HG02852 (cell line): ENCODE data around the gene BTRC.
A peak's percentile ranks its signal among the peaks of the same experiment; 100 is the strongest.

Experiments
- ATAC-seq: cut with Tn5 transposase; IDR thresholded peaks from one replicate; pipeline ENCODE4 v1.9.1; 2021; ENCODE audit warnings: mild to moderate bottlenecking, moderate library complexity; ENCODE audit not compliant: unreplicated experiment

The BTRC gene

DNA sequence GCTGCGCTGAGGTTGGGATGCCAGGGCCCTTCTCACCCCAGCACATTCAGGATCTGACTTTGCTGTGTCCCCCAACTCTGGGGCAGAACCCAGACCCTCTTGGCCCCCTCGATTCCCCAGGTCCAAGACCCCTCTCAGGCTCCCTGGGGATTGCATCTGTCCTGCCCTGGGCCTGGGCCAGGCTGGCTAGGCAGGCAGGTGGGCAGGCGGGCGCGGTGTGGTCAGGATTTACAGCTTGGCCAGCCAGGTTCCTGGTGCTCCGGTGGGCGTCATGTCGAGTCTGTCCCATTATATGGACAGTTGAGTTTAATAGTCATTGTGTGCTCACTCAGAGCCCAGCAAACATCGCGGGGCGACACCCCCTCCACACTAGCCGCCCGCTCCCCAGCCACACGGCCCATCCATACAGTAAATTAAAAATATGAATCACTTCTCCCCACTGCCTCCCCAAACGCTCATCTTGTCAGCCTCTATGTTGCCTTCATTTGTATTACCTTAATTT, 210.6 kb downstream of the BTRC start:
- ATAC-seq, result no peak

DNA sequence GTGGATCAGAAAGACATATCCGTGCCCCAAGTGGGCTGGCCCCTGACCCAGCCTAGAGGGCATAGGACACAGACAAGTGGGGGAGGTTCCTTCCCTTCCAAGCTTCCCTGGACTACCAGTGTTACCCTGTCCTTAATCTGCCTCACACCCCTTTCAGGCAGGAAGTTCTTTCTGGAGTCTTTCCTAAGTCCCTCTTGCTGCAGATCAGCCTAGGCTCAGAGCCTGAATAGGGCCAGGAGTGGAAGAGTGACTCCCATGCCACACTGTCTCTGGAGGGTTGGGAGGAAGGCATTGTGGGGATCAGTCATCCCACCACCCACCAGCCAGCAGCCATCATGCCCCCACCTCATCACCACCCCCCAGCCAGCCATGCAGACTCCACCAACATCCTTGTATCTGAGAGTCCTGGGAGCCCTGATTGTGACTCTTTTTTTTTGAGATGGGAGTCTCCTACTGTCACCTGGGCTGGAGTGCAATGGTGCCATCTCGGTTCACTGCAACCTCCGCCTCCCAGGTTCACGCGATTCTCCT, 211.5 kb downstream of the BTRC start:
- ATAC-seq, result no peak

DNA sequence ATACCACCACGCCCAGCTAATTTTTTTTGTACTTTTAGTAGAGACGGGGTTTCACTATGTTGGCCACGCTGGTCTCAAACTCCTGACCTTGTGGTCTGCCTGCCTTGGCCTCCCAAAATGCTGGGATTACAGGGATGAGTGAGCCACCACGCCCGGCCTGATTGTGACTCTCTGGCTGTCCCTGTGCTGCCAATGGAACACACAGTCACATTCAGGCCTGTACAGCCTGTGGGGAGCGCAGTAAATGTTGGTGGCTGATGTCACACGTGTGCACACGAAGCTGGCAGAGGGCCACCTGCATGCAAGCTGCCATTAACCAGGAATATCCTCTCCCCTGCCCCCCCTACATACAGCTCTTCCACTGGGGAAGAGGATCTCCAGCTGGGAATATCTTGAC, 212.0 kb downstream of the BTRC start:
- no peak for ATAC-seq

DNA sequence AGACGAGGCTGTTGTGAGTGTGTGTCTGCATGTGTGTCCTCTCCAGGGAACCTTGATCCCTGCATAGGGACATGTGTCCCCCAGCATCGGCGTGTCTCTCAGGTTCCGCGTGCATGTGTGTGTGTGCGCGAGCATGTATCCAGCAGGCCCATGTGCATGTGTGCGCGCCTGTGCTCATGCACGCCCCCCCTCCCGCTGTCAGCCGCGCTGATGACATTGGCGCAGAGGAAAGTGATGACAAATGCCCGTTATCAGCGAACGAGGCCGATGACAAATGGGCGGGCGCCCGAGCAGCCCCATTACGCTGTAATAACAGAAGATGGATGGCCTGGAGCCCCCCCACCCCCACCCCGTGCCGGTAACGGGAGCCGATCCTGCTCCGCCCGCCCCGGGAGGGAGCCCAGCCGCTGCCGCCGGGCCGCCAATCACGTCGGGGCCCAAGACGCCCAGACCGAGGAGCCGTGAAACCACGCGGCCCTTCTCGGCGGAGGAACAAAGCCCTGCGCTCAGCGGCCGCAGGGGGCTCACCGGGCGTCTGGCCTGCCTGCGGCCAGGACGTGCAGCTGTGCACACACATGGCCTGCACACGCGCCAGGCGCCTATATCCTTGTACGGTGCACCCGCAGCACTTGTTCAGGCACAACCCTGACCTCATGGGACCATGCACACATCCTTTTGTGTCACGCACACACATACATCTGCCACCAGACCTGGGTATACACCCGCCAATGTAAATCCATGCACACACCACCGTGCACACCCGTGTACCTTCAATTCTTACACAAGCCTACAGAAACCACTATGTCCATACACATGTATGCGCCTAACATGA, 212.6 kb downstream of the BTRC start:
- no peak for ATAC-seq

DNA sequence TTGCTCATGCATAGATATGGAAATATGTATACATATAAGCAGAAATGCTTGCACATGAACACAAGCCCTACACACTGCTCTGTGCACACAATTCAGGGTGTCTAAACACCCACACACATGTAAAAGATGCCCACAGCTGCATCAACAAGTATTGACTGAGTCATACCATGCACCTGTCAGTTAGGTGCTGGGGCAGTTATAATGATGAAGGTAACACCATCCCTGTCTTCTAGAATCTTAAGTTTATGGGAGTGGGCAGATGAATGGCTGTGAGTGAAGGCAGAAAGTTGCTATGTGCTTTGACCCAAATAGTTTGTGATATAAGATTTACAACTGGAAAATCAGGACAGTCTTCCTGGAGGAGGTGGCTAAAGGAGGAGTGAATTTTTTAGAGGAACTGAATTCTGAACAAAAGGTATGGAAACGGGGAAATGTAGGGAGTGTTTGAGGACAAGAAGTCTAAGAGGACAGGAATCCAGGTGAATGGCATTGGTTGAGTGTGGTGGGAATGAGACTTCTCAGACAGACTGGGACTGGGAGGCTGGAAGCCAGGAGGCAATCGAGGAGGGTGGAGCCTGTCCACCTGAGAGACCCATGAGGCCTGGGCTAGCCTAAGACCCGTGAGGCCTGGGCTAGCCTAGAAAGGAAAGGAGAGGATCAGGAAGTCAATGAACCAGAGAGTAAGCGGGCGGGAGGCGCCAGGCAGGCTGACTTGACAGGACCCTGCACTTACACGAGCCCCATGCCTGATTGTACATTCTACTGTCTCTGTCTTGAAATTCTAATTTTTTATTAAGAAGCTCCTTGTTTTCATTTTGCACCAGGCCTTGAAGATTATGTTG, 213.4 kb downstream of the BTRC start:
- ATAC-seq, result no peak

DNA sequence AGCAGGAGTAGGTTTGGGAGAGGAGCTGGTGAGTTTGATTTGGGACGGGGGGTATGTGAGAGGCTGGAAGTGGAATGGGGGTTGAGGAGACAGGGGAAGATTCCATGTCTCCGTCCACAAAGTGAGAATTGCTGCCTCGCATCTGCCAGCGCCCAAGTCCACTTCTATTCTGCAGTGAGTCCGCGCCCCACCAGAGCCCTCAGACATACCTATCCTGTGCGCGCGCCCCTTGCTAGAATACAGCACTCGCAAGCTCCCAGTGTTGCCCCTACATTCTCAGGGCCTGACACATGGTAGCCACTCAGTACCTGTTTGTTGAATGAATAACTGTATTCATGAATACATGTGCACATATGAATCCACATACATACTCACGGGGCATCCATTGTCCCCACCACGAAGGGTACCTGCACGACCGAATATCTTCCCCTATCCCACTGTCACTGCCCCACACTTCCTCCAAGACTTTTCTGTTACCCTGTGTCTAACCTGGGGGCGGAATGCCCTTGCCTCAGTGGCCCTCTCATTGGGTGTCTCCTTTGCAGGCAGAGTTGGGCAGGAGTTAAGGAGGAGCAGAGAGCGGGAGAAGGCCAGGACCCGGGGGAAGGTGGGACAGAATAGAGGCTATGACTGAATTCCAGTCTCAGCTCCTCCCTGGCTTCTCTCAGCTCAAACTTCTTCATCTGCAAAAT, 214.2 kb downstream of the BTRC start:
- no peak for ATAC-seq

DNA sequence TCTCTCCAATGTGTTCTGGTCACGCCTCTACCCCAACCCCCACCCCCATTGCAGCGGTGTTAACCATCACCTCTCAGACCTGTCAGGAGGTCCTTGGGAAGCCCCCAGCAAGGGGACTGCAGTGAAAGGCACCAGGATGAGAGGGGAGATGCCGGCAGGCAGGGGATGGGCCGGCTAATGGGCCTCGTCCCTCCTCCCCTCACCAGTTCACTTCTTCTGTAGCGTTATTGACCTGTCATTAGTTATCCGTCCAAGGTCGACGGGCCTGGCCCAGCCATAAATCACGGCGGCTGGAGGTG, 215.3 kb downstream of the BTRC start:
- no peak for ATAC-seq

DNA sequence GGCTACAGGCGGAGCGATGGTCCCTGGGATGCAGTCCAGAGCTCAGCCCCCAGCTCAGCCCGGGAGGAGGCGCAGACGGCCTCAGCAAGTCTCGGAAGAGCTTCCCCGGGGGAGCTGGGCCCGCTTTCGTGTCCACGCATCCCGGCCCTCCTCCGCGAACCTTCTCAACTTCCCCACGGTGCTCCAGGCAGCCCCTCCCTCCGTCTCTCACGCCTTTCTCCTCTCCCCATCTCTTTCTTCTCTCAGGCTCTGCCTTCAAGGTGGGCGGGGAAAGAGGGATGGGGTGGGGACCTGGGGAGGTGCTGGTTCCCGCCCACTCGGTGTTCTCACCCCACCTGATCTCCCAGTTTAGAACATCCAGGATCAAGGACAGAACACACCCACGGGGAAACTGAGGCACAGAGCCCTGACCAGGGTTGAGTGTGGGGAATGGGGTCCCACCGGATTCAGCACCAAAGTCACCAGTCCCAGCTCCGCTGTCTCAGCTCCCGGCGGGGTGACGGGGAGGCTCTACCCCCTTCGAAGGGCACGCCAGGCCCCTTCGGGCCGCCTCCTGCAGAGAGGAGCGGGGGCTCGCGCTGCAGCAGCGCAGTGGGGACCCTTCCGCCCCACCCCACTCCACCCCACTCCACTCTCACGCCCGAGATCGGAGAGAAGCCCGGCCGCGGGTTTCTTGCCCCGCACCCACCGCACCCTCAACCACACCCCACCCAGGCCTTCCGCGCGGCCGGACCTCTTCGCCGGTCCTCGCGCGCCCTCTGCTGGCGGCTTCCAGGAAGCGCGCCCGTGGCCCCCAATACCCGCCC, 215.9 kb downstream of the BTRC start:
- ATAC-seq, result peak; percentile 71

DNA sequence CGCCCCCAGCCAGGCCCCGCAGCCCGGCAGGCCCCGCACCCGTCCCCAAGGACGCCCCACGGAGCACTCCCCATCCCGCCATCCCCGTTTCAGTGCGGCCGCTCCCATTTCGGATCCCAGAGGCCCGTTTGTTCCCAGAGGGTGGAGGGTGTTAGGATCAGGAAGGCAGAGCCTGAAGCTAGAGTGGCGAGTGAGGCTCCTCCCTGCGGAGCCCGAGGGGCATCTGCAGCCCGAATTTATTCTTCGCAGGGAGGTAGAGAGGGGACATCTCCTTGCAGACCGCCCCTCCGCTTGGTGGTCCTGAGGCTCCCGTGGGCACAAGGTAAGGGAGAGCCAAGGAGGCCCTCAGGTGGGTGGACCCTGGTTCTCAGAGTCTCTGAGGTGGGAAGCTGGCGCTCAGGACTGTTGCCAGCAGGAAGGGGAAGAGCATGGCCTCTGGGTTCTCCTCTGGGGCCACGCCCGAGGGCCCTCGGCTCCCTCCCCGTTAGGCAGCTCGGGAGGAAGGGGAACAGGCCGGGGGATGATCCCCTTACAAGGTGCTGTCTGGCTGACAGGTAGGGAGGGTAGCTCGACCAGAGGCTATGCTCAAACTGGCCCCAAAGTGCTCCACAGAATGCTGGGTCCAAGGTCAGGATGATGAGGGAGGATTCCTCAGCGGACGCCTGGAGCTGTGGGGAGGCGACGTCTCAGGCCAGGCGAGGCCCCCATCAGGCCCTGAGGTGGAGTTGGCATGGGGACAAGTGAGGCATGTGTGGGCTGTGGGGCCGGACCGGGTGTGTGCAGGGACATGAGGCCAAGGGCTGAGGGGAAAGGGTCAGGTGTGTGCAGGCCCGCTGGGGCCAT, 216.7 kb downstream of the BTRC start:
- ATAC-seq, result no peak

DNA sequence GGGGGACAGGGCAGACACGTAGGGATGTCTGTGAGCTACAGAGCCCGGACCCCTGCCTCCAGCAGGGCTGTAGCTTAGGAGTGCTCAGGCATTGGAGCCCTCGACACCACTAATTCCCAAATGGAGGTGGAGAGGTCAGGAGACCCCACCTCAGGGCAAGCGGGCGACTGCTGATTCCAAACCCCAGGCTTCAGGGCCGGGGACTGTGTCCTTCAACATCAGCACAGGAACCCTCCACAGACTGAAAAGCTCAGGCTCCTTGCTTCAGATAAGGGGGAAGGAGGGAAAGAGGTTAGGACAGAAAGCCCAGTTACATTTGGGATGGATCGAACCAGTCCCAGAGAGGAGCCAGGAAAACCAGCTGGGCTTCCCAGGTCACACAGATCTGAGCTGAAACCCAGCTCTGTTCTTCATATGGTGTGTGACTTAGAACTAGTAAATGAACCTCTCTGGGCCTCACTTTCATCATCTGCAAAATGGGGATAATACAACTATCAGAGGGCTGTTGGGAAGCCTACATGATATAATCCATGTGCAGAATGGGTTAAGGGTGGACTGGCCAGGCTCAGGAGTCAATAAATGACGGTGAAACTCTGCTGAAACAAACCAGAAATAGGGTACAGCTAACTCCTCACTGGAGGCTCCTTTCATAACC, 217.4 kb downstream of the BTRC start:
- ATAC-seq, result no peak

DNA sequence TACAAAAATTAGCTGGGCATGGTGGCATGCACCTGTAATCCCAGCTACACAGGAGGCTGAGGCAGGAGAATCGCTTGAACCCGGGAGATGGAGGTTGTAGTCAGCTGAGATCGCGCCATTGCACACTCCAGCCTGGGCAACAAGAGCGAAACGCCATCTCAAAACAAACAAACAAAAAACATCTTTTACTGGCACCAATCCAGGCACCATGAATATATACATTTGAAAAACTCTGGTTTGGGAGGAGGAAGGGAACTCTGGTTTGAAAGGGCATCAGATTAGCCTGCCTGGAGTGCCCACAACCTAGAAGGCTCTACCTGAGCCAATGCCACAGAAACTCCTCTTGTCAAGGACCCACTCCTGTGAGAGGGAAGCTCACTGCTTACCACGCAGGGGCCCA, 218.2 kb downstream of the BTRC start:
- ATAC-seq, result no peak

DNA sequence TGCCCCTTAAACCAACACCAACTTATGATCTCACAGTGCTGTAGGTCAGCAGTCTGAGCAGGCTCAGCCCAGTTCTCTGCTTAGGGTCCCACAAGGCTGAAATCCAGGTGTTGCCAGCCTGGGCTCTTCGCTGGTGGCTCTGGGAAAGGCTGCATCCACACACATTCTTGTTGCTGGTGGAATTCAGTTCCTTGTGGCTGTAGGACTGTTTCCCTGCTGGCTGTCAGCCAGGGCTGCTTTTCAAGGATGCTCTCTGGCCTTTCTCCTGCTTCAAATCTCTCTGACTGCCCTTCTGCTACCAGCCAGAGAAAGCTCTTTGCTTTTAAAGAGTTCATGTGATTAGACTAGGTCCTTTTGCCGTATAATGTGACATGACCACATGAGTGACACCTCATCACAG, 218.8 kb downstream of the BTRC start:
- no peak for ATAC-seq

DNA sequence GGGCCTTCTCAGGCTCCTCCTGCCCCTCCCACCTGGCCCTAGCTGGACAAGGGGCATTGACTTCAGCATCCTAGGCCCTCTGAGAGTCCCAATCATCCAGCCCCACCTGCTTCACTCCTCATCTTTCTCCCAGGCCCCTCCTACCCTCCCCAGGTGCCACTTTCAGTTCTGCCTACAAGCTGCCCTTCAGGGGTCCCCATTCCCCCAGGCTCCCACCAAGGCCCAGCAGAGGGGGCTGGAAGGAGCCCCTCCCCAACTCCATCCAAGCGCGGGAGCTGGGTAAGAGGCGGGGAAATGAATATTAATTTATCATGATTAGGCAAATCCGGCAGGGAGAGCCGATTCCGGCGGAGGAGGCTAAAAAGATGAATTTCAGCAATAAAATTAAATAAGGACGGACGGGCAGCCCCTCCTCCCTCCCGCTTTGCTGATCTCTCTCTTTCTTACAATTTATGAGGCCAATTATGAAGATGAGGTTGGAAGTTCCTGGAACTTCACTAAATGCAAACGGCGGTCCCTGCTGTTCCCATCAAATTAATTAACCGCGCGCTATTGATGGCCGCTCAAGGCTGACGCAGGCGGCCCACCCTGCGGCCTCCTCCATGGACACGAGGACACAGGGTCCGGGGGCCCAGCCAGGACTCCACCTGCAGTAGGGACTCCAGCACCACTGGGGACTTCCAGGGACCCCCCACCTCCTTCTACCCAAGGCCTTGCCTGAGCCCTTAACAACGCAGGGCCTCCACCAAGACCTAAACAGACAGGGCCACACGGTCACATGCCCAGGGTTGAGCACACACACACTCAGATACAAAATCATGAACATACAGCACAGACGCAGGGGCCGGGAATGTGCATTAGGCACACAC, 220.2 kb downstream of the BTRC start:
- no peak for ATAC-seq

DNA sequence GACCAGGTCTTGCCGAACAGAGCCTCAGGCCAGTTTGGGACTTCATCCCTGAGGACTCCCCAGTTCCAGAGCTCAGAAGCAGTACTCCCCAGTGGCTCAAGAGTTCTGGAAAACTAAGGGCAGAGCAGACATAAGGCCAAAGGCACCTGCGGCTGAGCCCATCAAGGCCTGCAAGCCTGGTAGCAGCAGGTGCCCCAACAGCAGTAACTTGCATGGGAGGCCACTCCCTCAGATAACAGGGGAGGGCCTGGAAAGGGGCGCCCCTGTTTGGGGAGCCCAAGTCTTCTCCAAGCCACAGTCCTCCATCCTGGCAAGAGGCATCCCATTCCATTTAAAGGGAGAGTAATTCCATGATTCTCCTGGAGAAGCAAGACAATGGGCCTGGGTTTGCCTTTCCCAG, 221.1 kb downstream of the BTRC start:
- no peak for ATAC-seq

DNA sequence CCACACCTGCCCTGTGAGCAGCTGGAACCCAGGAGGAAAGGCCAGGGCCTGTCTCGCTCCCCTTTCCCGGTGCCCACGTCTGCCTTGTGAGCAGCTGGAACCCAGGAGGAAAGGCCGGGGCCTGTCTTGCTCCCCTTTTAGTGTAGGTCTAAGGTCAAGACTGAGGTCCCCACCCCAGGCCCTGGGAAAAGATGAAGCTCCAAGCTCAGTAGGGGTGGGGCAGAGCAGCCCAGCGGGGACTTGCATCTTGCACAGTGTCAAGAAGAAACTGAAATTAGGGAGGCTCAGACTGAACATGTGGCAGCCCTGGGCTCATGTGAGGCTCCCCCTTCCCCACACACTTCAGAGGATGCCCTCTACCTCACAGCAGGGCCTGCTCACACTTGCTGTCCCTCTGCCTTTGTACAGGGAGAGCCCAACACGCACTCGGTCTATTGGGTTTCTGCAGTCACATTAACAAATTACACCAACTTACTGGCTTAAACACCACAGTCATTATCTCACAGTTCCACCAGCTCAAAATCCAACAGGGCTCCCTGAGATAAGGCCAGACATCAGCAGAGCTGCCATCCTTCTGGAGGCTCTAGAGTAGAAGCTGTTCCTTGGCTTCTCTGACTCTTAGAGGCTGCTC, 221.7 kb downstream of the BTRC start:
- no peak for ATAC-seq

DNA sequence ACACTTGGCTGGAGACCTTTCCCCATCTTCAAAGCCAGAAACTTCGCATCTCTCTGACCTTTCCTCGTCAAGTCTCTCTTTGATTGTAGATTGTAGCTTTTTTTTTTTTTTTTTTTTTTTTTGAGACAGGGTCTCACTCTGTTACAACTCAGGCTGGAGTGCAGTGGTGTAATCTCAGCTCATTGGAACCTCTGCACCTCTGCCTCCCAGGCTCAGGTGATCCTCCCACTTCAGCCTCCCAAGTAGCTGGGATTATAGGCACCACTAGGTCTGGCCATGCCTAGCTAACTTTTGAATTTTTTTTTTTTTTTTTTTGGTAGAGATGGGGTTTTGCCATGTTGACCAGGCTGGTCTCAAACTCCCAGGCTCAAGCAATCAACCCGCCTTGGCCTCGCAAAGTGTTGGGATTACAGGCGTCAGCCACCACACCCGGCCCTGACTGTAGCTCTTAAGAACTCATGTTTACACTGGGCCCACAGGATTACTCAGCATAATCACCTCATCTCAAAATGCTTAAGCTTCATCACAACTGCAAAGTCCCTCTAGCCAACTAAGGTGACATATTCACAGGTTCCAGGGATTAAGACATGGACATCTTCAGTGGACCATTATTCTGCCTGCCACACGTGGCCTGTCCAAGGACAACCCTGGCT, 222.4 kb downstream of the BTRC start:
- no peak for ATAC-seq
